BJ (cell line): ENCODE measurements around the gene SPEM3. TPM values are rescaled to one million over a fixed set of nuclear protein-coding genes. Genes with fewer than 3 reads are reported as not detected.

Experiments used
- CTCF ChIA-PET: fragments of 350-600 bp; formaldehyde crosslinking; extraction: SDS; loops from one replicate; lab custom pipeline; 2021; ENCODE audit warnings: antibody characterized with exemption, inconsistent platforms; lab: Yijun Ruan, JAX
- POLR2A ChIA-PET: fragments of 300-600 bp; sonication (Branson Sonifier 250); formaldehyde crosslinking; extraction: SDS; loops from one replicate; lab custom pipeline; 2021; ENCODE audit warnings: antibody characterized with exemption; lab: Charles Lee
- DNase-seq: peaks from one replicate; pipeline ENCODE4 v3.0.0-alpha.2; 2011; ENCODE audit warnings: low read depth
- H3K27me3 ChIP-seq: 2 replicates; pipeline ENCODE4 v1.6.0; 2011; ENCODE audit warnings: low read length; ENCODE audit not compliant: control insufficient read depth, insufficient read depth
- H3K36me3 ChIP-seq: 2 replicates; pipeline ENCODE4 v1.5.1; 2011; ENCODE audit warnings: low read length; ENCODE audit not compliant: control insufficient read depth, insufficient read depth
- H3K4me3 ChIP-seq: 2 replicates; pipeline ENCODE4 v1.5.1; 2011; ENCODE audit warnings: low read depth, mild to moderate bottlenecking, control low read depth, low read length
- CTCF ChIP-seq: IDR thresholded peaks from 2 replicates; pipeline ENCODE4 v1.5.1; 2011; ENCODE audit warnings: low read depth, mild to moderate bottlenecking, control low read depth, inconsistent platforms, low read length, moderate library complexity; ENCODE audit not compliant: insufficient read depth
- polyA plus RNA-seq: library from polyadenylated mRNA; depleted of rRNA; stranded (reverse); fragments of >200 nt; gene quantifications from 2 replicates; pipeline ENCODE4 v1.2.3, GENCODE V29; 2011

The SPEM3 gene
- polyA plus RNA-seq, 1 experiment = not detected

DNA sequence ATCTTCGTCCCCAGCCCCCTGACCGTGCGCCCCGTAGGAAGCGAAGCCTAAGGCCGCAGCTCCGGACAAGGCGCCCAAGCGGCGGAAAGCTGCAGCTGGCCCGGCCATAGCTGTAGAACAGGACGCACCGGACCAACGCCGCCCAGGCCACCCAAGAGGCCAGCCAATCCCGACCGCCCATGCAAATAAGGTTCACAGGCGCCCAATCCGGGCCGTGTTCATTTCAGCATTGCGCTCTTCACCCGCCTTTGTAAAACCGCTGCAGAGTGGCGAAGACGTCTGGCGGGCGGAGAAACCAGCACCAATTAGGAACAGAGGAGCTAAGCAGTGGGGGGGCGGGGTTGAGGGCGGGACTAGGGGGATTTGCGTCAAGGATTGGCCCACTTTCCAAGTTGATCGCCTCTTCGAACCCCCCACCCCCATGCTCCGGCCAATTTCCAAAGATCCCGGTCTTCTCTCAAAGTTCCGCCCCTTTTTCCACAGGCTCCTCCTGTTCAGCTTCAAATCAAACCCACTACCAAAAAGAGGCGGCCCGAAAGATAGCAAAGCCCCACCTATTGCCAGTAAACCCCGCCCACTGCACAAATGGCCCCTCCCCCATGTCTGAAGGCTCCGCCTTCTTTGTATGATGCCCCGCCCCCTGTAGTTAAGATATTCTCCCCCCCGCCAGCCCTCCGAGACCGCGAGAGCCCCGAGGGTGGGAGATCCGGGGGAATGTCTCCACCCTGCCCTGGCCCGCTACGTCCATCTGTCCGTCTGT, 24.5 kb upstream of the SPEM3 start, which contains the start of gene TMEM256:
Gene TMEM256, minus strand, starts transcription at position 121 of the 760 bp plus-strand sequence. Its CDS starts 13 bp downstream, at position 108.
- ChIA-PET CTCF (interaction anchor here (0.6 to 4.6 kb wide), 7 partner anchors 15 to 157 kb away, joined by 3 to 22 read pairs (median 6); partner anchors contain the start of genes SENP3 and TMEM95), POLR2A (interaction anchor here (0.6 to 1.1 kb wide), 13 partner anchors 9 to 172 kb away, joined by 3 to 11 read pairs (median 6); partner anchors contain the start of genes NEURL4, PLSCR3 and POLR2A)
- Histone ChIP-seq H3K36me3 (peaks cover 5% of the 10 kb centered on the region), H3K27me3 (no peaks in the 10 kb centered on the region), H3K4me3 (peak within 1 kb of the TSS; percentile 59)
- TF ChIP-seq CTCF = no peak
- DNase-seq = peak; percentile 98

- TF ChIP-seq CTCF = no peak
- ChIA-PET POLR2A (interaction anchor here (0.8 to 1.1 kb wide), 3 partner anchors 11 to 79 kb away, joined by 3 to 7 read pairs (median 5); partner anchors contain the start of genes NEURL4, PLSCR3 and POLR2A), CTCF (interaction anchor here (0.6 to 2.0 kb wide), 2 partner anchors 91 to 156 kb away, joined by 4 to 6 read pairs; partner anchors contain the start of gene SENP3)
- H3K4me3 ChIP-seq = peak overlapping the region; percentile 59
- H3K36me3 ChIP-seq = peaks cover 9% of the 10 kb centered on the region
- H3K27me3 ChIP-seq = no peaks in the 10 kb centered on the region
- DNase-seq = no peak
Observed at GRCh38 chr17:7404737-7405349, 23.8 kb upstream of the SPEM3 start.

GRCh38 chr17:7405350-7406234, 23.1 kb upstream of the SPEM3 start:
- Histone ChIP-seq H3K4me3 (peak overlapping the region; percentile 59), H3K36me3 (peaks cover 11% of the 10 kb centered on the region), H3K27me3 (no peaks in the 10 kb centered on the region)
- DNase-seq = no peak
- POLR2A ChIA-PET = no interaction called here
- TF ChIP-seq CTCF = no peak
- CTCF ChIA-PET = interaction anchor here (1.1 to 2.2 kb wide), 3 partner anchors 31 to 359 kb away, joined by 3 to 11 read pairs (median 3); no protein-coding TSS in a partner anchor

DNA sequence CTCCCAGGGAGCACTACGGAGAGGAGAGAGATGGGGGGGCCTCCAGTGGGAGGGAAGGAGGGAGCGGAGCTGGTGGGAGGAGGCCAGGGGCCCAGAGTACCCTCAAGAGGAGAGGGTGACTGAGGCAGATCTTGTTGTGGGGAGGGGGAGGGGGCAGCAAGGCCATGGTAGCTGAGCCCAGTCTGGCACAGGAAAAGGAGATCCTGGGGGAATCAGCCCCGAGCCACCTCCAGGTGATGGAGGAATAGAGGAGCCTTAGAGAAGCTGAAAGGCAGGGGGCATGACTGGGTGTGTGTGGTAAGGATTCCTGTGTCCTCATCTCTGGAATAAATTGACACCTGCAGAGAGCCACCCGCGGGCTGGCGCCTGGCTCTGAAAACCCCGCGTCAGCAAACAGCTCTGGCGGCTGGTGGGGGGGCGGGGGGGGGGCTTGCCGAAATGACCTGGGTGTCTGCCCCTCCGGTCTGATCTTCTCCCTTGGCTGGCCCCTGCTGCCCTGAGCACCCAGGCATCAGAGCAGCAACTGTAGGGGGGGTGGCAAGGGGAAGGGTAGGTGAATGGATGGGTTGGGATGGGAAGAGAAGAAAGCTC, 22.3 kb upstream of the SPEM3 start:
- DNase-seq = no peak
- no peak for TF ChIP-seq CTCF
- Histone ChIP-seq H3K4me3 (peak overlapping the region; percentile 59), H3K27me3 (no peaks in the 10 kb centered on the region), H3K36me3 (peaks cover 11% of the 10 kb centered on the region)
- POLR2A ChIA-PET = no interaction called here
- CTCF ChIA-PET = interaction anchor here (0.6 to 2.2 kb wide), 4 partner anchors 31 to 360 kb away, joined by 3 to 11 read pairs (median 3); no protein-coding TSS in a partner anchor
